Activated T-cell treated with anti-CD3 and anti-CD28 coated beads for 4 hours (primary cell): Measurements from ENCODE around the gene CFAP70.

Experiments
- DNase-seq: peaks from one replicate; pipeline ENCODE4 v3.0.0-alpha.2; 2020

The CFAP70 gene

GRCh38 chr10:73210395-73211105 is 148.1 kb downstream of the CFAP70 start:
- no peak for DNase-seq

GRCh38 chr10:73209705-73210104 is 149.0 kb downstream of the CFAP70 start:
- no peak for DNase-seq

- no peak for DNase-seq
These were observed 150.8 kb downstream of the CFAP70 start for GRCh38 chr10:73207883-73208282.

GRCh38 chr10:73206385-73206784 is 152.3 kb downstream of the CFAP70 start:
- DNase-seq: no peak

GRCh38 chr10:73205890-73206289 is 152.8 kb downstream of the CFAP70 start:
- DNase-seq: no peak

GRCh38 chr10:73205081-73205480 is 153.6 kb downstream of the CFAP70 start:
- DNase-seq: no peak
